HepG2 (cell line): ENCODE data around the gene PRKCE. TPM values are rescaled to one million over a fixed set of nuclear protein-coding genes. Genes with fewer than 3 reads are reported as not detected.

Source experiments
- ATAC-seq: fragments of 200-7000 bp; cut with Tn5 transposase; 3 replicates; pipeline ENCODE4 v1.9.1; 2020; ENCODE audit warnings: mild to moderate bottlenecking, moderate library complexity
- BruUV-seq: library from RNA; stranded (reverse); fragments of 400-500 nt; replicated peaks from 2 replicates; lab custom pipeline; 2021; lab: Mats Ljungman, UMichigan
- CTCF ChIA-PET: fragments of 300-600 bp; formaldehyde crosslinking; extraction: SDS; loops from one replicate; lab custom pipeline; 2021; ENCODE audit warnings: low total read pairs, inconsistent platforms, low intra/inter-chr PET ratio; lab: Yijun Ruan, JAX
- POLR2A ChIA-PET: fragments of 350-600 bp; sonication (Branson Sonifier 250); formaldehyde crosslinking; loops from one replicate; lab custom pipeline; 2020; ENCODE audit warnings: antibody characterized with exemption, inconsistent platforms; lab: Yijun Ruan, JAX
- DNase-seq: peaks from one replicate; pipeline ENCODE4 v3.0.0-alpha.2; 2015; ENCODE audit warnings: low spot score
- FAIRE-seq: peaks from 3 replicates; lab custom pipeline; 2011; peaks lifted over from hg19 to GRCh38; lab: Jason Lieb, UNC
- H2AFZ ChIP-seq: one replicate; pipeline ENCODE4 v1.6.1; 2011; ENCODE audit warnings: low read length, inconsistent platforms
- H3K27ac ChIP-seq: fragments of 300-600 bp; 3 replicates; pipeline ENCODE4 v1.8.0; 2011; ENCODE audit warnings: mixed run types, mild to moderate bottlenecking, mixed read lengths, low read length, inconsistent platforms; ENCODE audit not compliant: insufficient read depth; ENCODE audit errors: extremely low read length
- H3K27me3 ChIP-seq, 2 experiments: fragments of 200-600 bp in 1 of 2; 2 replicates in 1 of 2; 3 replicates in 1 of 2; pipeline versions ENCODE4 v1.6.0 to v1.8.0; 2011; ENCODE audit warnings: low read length in 2 of 2, mild to moderate bottlenecking in 2 of 2, moderate library complexity in 2 of 2, inconsistent platforms in 1 of 2; ENCODE audit not compliant: insufficient read depth in 2 of 2, control insufficient read depth in 1 of 2
- H3K36me3 ChIP-seq, 2 experiments: fragments of 200-600 bp in 1 of 2; replicated peaks in 1 of 2; 2 replicates in 1 of 2; 3 replicates in 1 of 2; pipeline versions ENCODE4 v1.5.1 to v1.8.0; 2011; ENCODE audit warnings: low read length in 2 of 2, inconsistent platforms in 1 of 2; ENCODE audit not compliant: insufficient read depth in 2 of 2, control insufficient read depth in 1 of 2
- H3K4me1 ChIP-seq: 2 replicates; pipeline ENCODE4 v1.5.1; 2012; ENCODE audit warnings: low read length, inconsistent platforms; ENCODE audit not compliant: insufficient read depth
- H3K4me2 ChIP-seq: 2 replicates; pipeline ENCODE4 v1.6.0; 2011; ENCODE audit warnings: low read depth, low read length, inconsistent platforms
- H3K4me3 ChIP-seq, 3 experiments: fragments of 200-600 bp in 1 of 3; sonication (generic), shearing (Covaris generic) in 1 of 3; replicated peaks in 1 of 3; 2 replicates each; pipeline ENCODE4 v1.5.1; 2011 to 2016; ENCODE audit warnings: low read length in 3 of 3, inconsistent platforms in 2 of 3, low read depth in 2 of 3, mild to moderate bottlenecking in 2 of 3, control low read depth in 1 of 3, mixed read lengths in 1 of 3; ENCODE audit not compliant: insufficient read depth in 1 of 3
- H3K79me2 ChIP-seq: one replicate; pipeline ENCODE4 v1.6.1; 2011; ENCODE audit warnings: low read length, inconsistent platforms; ENCODE audit not compliant: insufficient read depth
- H3K9ac ChIP-seq: 2 replicates; pipeline ENCODE4 v1.6.0; 2011; ENCODE audit warnings: mild to moderate bottlenecking, low read depth, low read length, inconsistent platforms; ENCODE audit not compliant: insufficient read depth
- H3K9me3 ChIP-seq: 2 replicates; pipeline ENCODE4 v1.5.1; 2012; ENCODE audit warnings: mild to moderate bottlenecking, low read length
- H4K20me1 ChIP-seq: 2 replicates; pipeline ENCODE4 v1.6.0; 2011; ENCODE audit warnings: inconsistent platforms, mild to moderate bottlenecking, low read length, moderate library complexity; ENCODE audit not compliant: insufficient read depth
- ARID5B ChIP-seq: IDR thresholded peaks from 2 replicates; pipeline ENCODE4 v1.4.0; 2020; ENCODE audit warnings: mild to moderate bottlenecking, missing genetic modification reagents
- ATF5 ChIP-seq: sonication (generic); formaldehyde crosslinking; IDR thresholded peaks from 2 replicates; pipeline ENCODE4 v1.4.0; 2020; ENCODE audit warnings: mild to moderate bottlenecking, low read depth, missing genetic modification reagents
- CEBPB ChIP-seq: IDR thresholded peaks from 2 replicates; pipeline ENCODE4 v1.6.1; 2011; ENCODE audit warnings: low read depth, low read length, improper control_type of control experiment, borderline replicate concordance
- CEBPG ChIP-seq: IDR thresholded peaks from 2 replicates; pipeline ENCODE4 v1.6.1; 2016
- DR1 ChIP-seq: sonication (generic); formaldehyde crosslinking; IDR thresholded peaks from 2 replicates; pipeline ENCODE4 v1.8.0; 2021; ENCODE audit warnings: mild to moderate bottlenecking, missing genetic modification reagents, inconsistent platforms
- ELF3 ChIP-seq: IDR thresholded peaks from 2 replicates; pipeline ENCODE4 v1.6.1; 2016; ENCODE audit warnings: missing genetic modification reagents, missing compliant biosample characterization
- FOXA3 ChIP-seq: IDR thresholded peaks from 2 replicates; pipeline ENCODE4 v1.6.1; 2016; ENCODE audit warnings: missing genetic modification reagents, missing compliant biosample characterization
- FOXK1 ChIP-seq: sonication (generic); formaldehyde crosslinking; IDR thresholded peaks from 2 replicates; pipeline ENCODE4 v1.4.0; 2020; ENCODE audit warnings: low read depth, missing genetic modification reagents, borderline replicate concordance
- FOXP1 ChIP-seq, 2 experiments: fragments of 450-650 bp in 1 of 2; IDR thresholded peaks; 2 replicates each; pipeline ENCODE4 v1.6.1; 2017 to 2018; ENCODE audit warnings: antibody characterized with exemption in 1 of 2
- GATAD2A ChIP-seq: IDR thresholded peaks from 2 replicates; pipeline ENCODE4 v1.6.1; 2016
- MED1 ChIP-seq: sonication (generic); formaldehyde crosslinking; IDR thresholded peaks from 2 replicates; pipeline ENCODE4 v1.4.0; 2020; ENCODE audit warnings: missing genetic modification reagents
- POLR2AphosphoS2 ChIP-seq: IDR thresholded peaks from 2 replicates; pipeline ENCODE4 v1.6.1; 2011; ENCODE audit warnings: low read depth, low read length, improper control_type of control experiment
- SOX13 ChIP-seq, 3 experiments: fragments of 450-650 bp in 1 of 3; sonication (generic) in 1 of 3; formaldehyde crosslinking in 1 of 3; IDR thresholded peaks in 2 of 3; conservative IDR thresholded peaks in 1 of 3; 2 replicates each; pipeline versions ENCODE4 v1.5.0 to v1.6.1; 2016 to 2020; ENCODE audit warnings: antibody characterized with exemption in 1 of 3, mild to moderate bottlenecking in 1 of 3, missing compliant biosample characterization in 1 of 3, missing genetic modification reagents in 1 of 3, moderate library complexity in 1 of 3
- SRSF1 ChIP-seq: fragments of 200-400 bp; formaldehyde crosslinking; optimal IDR thresholded peaks from 2 replicates; pipeline ENCODE3; 2017; ENCODE audit warnings: mild to moderate bottlenecking, low read depth, low read length, moderate library complexity
- USF2 ChIP-seq, 2 experiments: sonication (generic) in 1 of 2; formaldehyde crosslinking in 1 of 2; IDR thresholded peaks; 2 replicates each; pipeline versions ENCODE4 v1.5.1 to v1.6.1; 2011 to 2020; ENCODE audit warnings: borderline replicate concordance in 1 of 2, low read depth in 1 of 2, low read length in 1 of 2, mild to moderate bottlenecking in 1 of 2, missing genetic modification reagents in 1 of 2, moderate library complexity in 1 of 2
- WGBS: methylation state at CpG from one replicate; pipeline ENCODE4 v1.1.6; 2017; ENCODE audit warnings: low lambda C conversion rate; 5-methylcytosine and 5-hydroxymethylcytosine counted together
- in situ Hi-C: cut with HindIII; loops from 2 replicates; pipeline ENCODE4 v1.10.0; 2017; ENCODE audit warnings: low pct_unique_long_range_greater_than_20kb; ENCODE audit not compliant: extremely low pct_ligation_motif_present
- intact Hi-C: fragments of 100-400 bp; cut with micrococcal nuclease; formaldehyde crosslinking; loops from one replicate; pipeline ENCODE4 v1.10.0; 2022; ENCODE audit not compliant: unreplicated experiment
- polyA plus RNA-seq, 8 experiments: library from polyadenylated mRNA; depleted of rRNA in 3 of 8; stranded (reverse) in 7 of 8; unstranded in 1 of 8; fragments of >200 nt; fragmentation: Illumina TruSeq in 4 of 8; extraction: Trizol in 4 of 8; gene quantifications; 2 replicates each; pipeline versions ENCODE4 v1.2.1 to v1.2.3, GENCODE V29; 2011 to 2016; ENCODE audit warnings: low read depth in 4 of 8, missing spikeins in 1 of 8, mixed read lengths in 1 of 8; ENCODE audit not compliant: insufficient read depth in 1 of 8
- total RNA-seq, 5 experiments: library from RNA; depleted of rRNA; stranded (reverse); fragments of >200 nt; fragmentation: Illumina TruSeq; extraction: Trizol; gene quantifications; 2 replicates each; pipeline ENCODE4 v1.2.3, GENCODE V29; 2016; ENCODE audit warnings: low read depth in 1 of 5
- TF ChIP-seq, protein P1 (sequence below): sonication (generic); formaldehyde crosslinking; IDR thresholded peaks from 2 replicates; pipeline ENCODE4 v1.5.0; 2020; ENCODE audit warnings: missing genetic modification reagents

The PRKCE gene
- total and polyA plus RNA-seq, 2 of the 13 experiments (the other 11 are each of a cell fraction or from before 2014, with no cell fraction given) = 1.0 to 3.9 TPM

- intact Hi-C loops = no loop called here
- Histone ChIP-seq H3K27me3 (no peaks in the 10 kb centered on the region), H3K79me2 (no peaks in the 10 kb centered on the region), H3K27ac (no peak overlapping the region), H3K4me2 (no peak overlapping the region), H3K36me3 (no peaks in the 10 kb centered on the region), H3K4me1 (peaks cover 6% of the 10 kb centered on the region; the same call in 1 of the 2 replicates), H4K20me1 (no peaks in the 10 kb centered on the region), H2AFZ (no peak overlapping the region), H3K9me3 (no peaks in the 10 kb centered on the region), H3K9ac (no peak overlapping the region), H3K4me3 (no peak overlapping the region)
- no TSS peak for BruUV-seq
- WGBS = 24% methylated on average over 1 of the region's 1 CpG
- peak; percentile 47 for FAIRE-seq
- peak; percentile 20 for DNase-seq
- ATAC-seq = peak; percentile 56
- ChIA-PET CTCF (no interaction called here), POLR2A (no interaction called here)
- in situ Hi-C loops = no loop called here
- TF ChIP-seq ATF5 (CRISPR knock-in tag) (no peak), FOXA3 (peak; percentile 10; the same call in 1 of the 2 replicates), MED1 (CRISPR knock-in tag) (peak; percentile 15; the same call in 1 of the 2 replicates), CEBPB (peak; percentile 40; the same call in 1 of the 2 replicates), SRSF1 (no peak), FOXP1 (IDR thresholded peaks at IDR 0.05) (no peak), FOXP1 (CRISPR knock-in tag; IDR thresholded peaks at IDR 0.05) (peak; percentile 38; the same call in 1 of the 2 replicates), DR1 (CRISPR knock-in tag) (no peak), GATAD2A (peak; percentile 50), USF2 (IDR thresholded peaks at IDR 0.05; ENCODE audit: low read depth, low read length) (no peak), USF2 (CRISPR knock-in tag; IDR thresholded peaks at IDR 0.05; ENCODE audit: borderline replicate concordance) (no peak), POLR2AphosphoS2 (no peak), FOXK1 (no peak), ELF3 (CRISPR knock-in tag) (no peak), SOX13 (IDR thresholded peaks at IDR 0.05) (peak; percentile 53; the same call in 1 of the 2 replicates), SOX13 (CRISPR knock-in tag; conservative IDR thresholded peaks at IDR 0.05 in 1 of 2, IDR thresholded peaks at IDR 0.05 in 1 of 2) (peak in 1 of 2 experiments; percentile 84; a peak in 2 of 4 replicates), ARID5B (peak; percentile 37; the same call in 1 of the 2 replicates), CEBPG (peak; percentile 65; the same call in 1 of the 2 replicates)
- TF ChIP-seq, protein P1, sequence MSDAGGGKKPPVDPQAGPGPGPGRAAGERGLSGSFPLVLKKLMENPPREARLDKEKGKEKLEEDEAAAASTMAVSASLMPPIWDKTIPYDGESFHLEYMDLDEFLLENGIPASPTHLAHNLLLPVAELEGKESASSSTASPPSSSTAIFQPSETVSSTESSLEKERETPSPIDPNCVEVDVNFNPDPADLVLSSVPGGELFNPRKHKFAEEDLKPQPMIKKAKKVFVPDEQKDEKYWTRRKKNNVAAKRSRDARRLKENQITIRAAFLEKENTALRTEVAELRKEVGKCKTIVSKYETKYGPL (CRISPR knock-in tag) = peak; percentile 69; the same call in 1 of the 2 replicates
Measured at GRCh38 chr2:45721150-45721549, 69.7 kb downstream of the PRKCE start.
